Endodermal cell (in vitro differentiated cells): ENCODE results near the gene SUSD6. TPM values are rescaled to one million over a fixed set of nuclear protein-coding genes. Genes with fewer than 3 reads are reported as not detected.

Experiments used
- DNase-seq: peaks from one replicate; pipeline ENCODE4 v3.0.0-alpha.2; 2017
- H3K27ac ChIP-seq: 2 replicates; pipeline ENCODE4 v1.5.1; 2013; ENCODE audit warnings: mild to moderate bottlenecking, low read depth, low read length, moderate library complexity
- H3K27me3 ChIP-seq: 2 replicates; pipeline ENCODE4 v1.6.1; 2013; ENCODE audit warnings: mild to moderate bottlenecking, low read length, moderate library complexity; ENCODE audit not compliant: insufficient read depth, control insufficient read depth, poor library complexity, severe bottlenecking
- H3K36me3 ChIP-seq: 2 replicates; pipeline ENCODE4 v1.7.0; 2013; ENCODE audit warnings: mild to moderate bottlenecking, low read length, moderate library complexity; ENCODE audit not compliant: control insufficient read depth, insufficient read depth
- H3K4me1 ChIP-seq: one replicate; pipeline ENCODE4 v1.7.0; 2013; ENCODE audit warnings: low read length; ENCODE audit not compliant: control insufficient read depth, insufficient read depth
- H3K4me3 ChIP-seq: 2 replicates; pipeline ENCODE4 v1.5.1; 2013; ENCODE audit warnings: mild to moderate bottlenecking, low read length, moderate library complexity
- H3K9ac ChIP-seq: 2 replicates; pipeline ENCODE4 v1.6.1; 2013; ENCODE audit warnings: mild to moderate bottlenecking, low read length, moderate library complexity; ENCODE audit not compliant: poor library complexity, severe bottlenecking; ENCODE audit errors: extremely low read depth
- H3K9me3 ChIP-seq: 2 replicates; pipeline ENCODE4 v1.6.1; 2013; ENCODE audit warnings: mild to moderate bottlenecking, low read length, moderate library complexity; ENCODE audit not compliant: control insufficient read depth
- H3K27ac Mint-ChIP-seq: 2 replicates; pipeline ENCODE4 v1.8.0; 2020; ENCODE audit warnings: mixed read lengths
- H3K27me3 Mint-ChIP-seq: 2 replicates; pipeline ENCODE4 v1.8.0; 2021; ENCODE audit warnings: mild to moderate bottlenecking, mixed read lengths; ENCODE audit not compliant: insufficient read depth
- H3K36me3 Mint-ChIP-seq: 2 replicates; pipeline ENCODE4 v1.8.0; 2020; ENCODE audit warnings: low read depth, mixed read lengths
- H3K4me1 Mint-ChIP-seq: 2 replicates; pipeline ENCODE4 v1.8.0; 2020; ENCODE audit warnings: mixed read lengths
- H3K4me3 Mint-ChIP-seq: 2 replicates; pipeline ENCODE4 v1.8.0; 2020; ENCODE audit warnings: mild to moderate bottlenecking, moderate library complexity, mixed read lengths
- H3K9me3 Mint-ChIP-seq: 2 replicates; pipeline ENCODE4 v1.8.0; 2020; ENCODE audit warnings: mild to moderate bottlenecking, mixed read lengths
- CTCF ChIP-seq: fragments of 200-600 bp; sonication (generic); conservative IDR thresholded peaks from 2 replicates; pipeline ENCODE4 v1.5.0; 2021; ENCODE audit warnings: antibody characterized with exemption, mild to moderate bottlenecking
- WGBS, 2 experiments: methylation state at CpG; one replicate each; pipeline versions ENCODE4 v1.1.5 to v1.1.7; 2013; ENCODE audit warnings: missing lambda C conversion rate in 2 of 2, mixed read lengths in 1 of 2; ENCODE audit not compliant: insufficient coverage in 1 of 2, insufficient read length in 1 of 2; 5-methylcytosine and 5-hydroxymethylcytosine counted together
- total RNA-seq, 2 donors: library from RNA; stranded (reverse); fragmentation: NEBNext Ultra II Directional in 1 of 2; extraction: Animal tissue kit (Norgen Biotek cat#: 25700) in 1 of 2; gene quantifications; 2 replicates in 1 of 2; 3 replicates in 1 of 2; pipeline ENCODE4 v1.2.1, GENCODE V29; 2021

The SUSD6 gene
- total RNA-seq, 2 donors from 2014 or later = 5.7 to 5.9 TPM

DNA sequence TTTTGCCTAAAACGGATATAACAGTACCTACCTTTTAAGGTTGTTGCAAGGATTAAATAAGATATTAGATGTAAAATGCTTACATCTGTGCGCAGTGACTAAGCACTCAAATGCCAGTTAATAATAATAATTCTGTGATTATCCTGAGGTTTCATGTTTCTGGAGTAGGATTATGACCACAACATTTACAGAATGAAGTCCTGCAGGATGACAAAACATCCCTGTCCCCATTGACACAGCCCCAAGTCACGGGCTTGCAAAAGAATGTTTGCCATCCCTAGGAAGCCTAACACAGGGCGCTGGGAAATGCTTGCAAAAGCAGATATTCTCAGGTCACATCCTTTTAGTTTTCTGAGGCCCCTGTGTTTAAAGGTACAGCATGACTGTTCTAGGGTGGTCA, 20.1 kb downstream of the SUSD6 start:
- Histone ChIP-seq H3K9ac (no peak overlapping the region), H3K4me1 (peaks cover 14% of the 10 kb centered on the region), H3K27me3 (no peaks in the 10 kb centered on the region), H3K9me3 (no peaks in the 10 kb centered on the region), H3K27ac (no peak overlapping the region), H3K4me3 (no peak overlapping the region), H3K36me3 (no peaks in the 10 kb centered on the region)
- 71 to 72% methylated on average over 3 to 4 of the region's 4 CpGs for WGBS, 2 experiments
- no peaks in the 10 kb centered on the region for H3K36me3 Mint-ChIP-seq
- no peaks in the 10 kb centered on the region for H3K9me3 Mint-ChIP-seq
- DNase-seq = no peak
- H3K27me3 Mint-ChIP-seq = no peaks in the 10 kb centered on the region
- TF ChIP-seq CTCF = no peak
- peaks cover 52% of the 10 kb centered on the region for H3K4me1 Mint-ChIP-seq
- peak overlapping the region; percentile 36 for H3K27ac Mint-ChIP-seq
- H3K4me3 Mint-ChIP-seq = no peak overlapping the region

DNA sequence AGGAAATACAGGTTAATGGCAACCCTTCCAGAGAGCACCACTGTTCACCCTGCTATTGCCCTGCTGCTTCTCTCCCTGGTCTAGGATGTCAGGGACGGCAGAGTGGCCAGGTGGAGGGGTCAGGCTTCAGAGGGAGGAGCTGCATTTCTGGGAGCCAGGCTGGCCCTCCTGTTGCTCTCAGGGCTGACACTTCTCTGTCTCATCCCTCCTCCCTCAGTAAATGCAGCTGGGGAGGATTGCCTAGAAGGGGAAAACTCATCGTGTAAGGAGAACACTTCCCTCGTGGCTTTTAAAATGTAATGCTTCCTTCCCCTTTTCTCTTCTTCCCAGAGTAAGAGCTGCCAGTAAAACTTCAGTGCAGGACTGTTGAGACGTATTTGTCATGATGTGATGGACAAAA, 20.8 kb downstream of the SUSD6 start:
- no peaks in the 10 kb centered on the region for H3K36me3 Mint-ChIP-seq
- H3K9ac ChIP-seq = no peak overlapping the region
- H3K4me1 Mint-ChIP-seq = peaks cover 56% of the 10 kb centered on the region
- H3K4me3 ChIP-seq = no peak overlapping the region
- H3K27ac ChIP-seq = no peak overlapping the region
- peaks cover 15% of the 10 kb centered on the region for H3K4me1 ChIP-seq
- no peaks in the 10 kb centered on the region for H3K9me3 ChIP-seq
- no peak overlapping the region for H3K4me3 Mint-ChIP-seq
- DNase-seq = peak; percentile 78
- no peaks in the 10 kb centered on the region for H3K9me3 Mint-ChIP-seq
- no peaks in the 10 kb centered on the region for H3K27me3 ChIP-seq
- H3K36me3 ChIP-seq = no peaks in the 10 kb centered on the region
- H3K27ac Mint-ChIP-seq = no peak overlapping the region
- no peak for TF ChIP-seq CTCF
- no peaks in the 10 kb centered on the region for H3K27me3 Mint-ChIP-seq
- WGBS, 2 experiments = 42 to 57% methylated on average over 1 to 4 of the region's 4 CpGs

DNA sequence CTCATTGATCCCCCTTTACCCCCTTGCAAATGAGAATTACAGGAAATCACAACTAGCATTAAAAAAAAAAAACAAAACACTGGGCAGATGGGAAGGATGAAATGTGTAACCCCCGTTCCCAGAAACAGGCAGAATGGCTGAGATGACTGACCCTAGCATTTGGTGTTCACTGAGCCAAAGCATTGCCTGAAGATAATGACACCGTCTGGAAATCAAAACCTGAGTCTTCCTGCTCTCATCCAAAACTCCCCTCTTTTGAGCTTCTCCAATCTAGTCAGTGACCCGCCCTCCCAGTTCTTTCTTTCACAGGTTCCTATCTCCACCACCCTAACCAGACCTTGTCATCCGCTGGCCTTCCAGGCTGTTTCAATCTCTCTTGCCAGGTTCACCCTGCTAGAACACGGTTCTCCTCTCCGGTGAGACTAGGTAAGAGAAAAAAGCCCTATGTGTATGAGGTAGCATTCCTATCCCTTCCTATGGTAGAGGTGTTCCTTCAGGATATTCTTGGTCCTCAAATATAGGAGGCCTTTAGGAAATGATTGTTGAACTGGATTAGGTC, 21.3 kb downstream of the SUSD6 start:
- DNase-seq = no peak
- H3K27me3 Mint-ChIP-seq = no peaks in the 10 kb centered on the region
- Histone ChIP-seq H3K9ac (no peak overlapping the region), H3K4me3 (no peak overlapping the region), H3K4me1 (peaks cover 18% of the 10 kb centered on the region), H3K27ac (no peak overlapping the region), H3K9me3 (no peaks in the 10 kb centered on the region), H3K27me3 (no peaks in the 10 kb centered on the region), H3K36me3 (no peaks in the 10 kb centered on the region)
- no peaks in the 10 kb centered on the region for H3K9me3 Mint-ChIP-seq
- H3K27ac Mint-ChIP-seq = peak overlapping the region; percentile 16
- H3K4me1 Mint-ChIP-seq = peaks cover 61% of the 10 kb centered on the region
- no peak overlapping the region for H3K4me3 Mint-ChIP-seq
- 94 to 100% methylated on average over 1 to 6 of the region's 6 CpGs for WGBS, 2 experiments
- H3K36me3 Mint-ChIP-seq = no peaks in the 10 kb centered on the region
- no peak for TF ChIP-seq CTCF
